GM21515 (cell line): ENCODE data around the gene IL32.

Source experiments
- ATAC-seq: cut with Tn5 transposase; IDR thresholded peaks from one replicate; pipeline ENCODE4 v1.9.1; 2021; ENCODE audit not compliant: unreplicated experiment

Gene IL32

DNA sequence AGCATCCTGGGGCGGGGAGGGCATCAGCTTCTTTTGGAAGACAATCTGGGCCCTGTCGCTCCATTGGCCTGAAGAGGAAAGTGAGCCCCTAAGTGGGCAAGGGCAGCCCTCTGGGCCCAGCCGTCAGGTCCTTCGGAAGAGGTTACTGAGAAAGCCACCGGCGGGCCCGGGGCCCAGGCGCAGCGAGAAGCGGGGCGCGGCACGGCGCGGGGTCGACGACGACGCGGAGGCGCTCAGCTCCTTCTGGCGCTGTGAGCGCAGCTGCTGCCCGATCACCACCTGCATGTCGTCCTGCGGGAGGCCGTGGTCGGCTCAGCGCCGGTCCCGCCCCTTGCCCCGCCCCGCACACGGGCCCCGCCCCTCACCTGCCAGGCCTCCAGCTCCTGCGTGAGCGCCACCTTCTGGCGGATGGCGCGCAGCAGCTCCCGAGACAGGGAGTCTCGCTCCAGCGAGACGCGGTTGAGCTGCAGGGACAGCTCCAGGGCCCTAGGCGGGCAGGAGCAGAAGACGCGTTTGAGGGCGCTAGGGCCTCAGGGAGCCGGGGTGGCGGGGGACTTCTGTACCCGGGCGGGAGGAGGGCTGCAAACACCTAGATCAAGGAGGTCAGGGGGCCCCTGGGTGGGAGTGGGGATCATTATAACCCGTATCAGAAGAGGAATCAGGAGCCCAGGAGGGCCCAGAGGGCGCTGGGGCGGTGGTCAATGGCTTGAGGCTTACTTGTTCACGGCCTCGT lies 37.3 kb upstream of the IL32 start:
- ATAC-seq: no peak

DNA sequence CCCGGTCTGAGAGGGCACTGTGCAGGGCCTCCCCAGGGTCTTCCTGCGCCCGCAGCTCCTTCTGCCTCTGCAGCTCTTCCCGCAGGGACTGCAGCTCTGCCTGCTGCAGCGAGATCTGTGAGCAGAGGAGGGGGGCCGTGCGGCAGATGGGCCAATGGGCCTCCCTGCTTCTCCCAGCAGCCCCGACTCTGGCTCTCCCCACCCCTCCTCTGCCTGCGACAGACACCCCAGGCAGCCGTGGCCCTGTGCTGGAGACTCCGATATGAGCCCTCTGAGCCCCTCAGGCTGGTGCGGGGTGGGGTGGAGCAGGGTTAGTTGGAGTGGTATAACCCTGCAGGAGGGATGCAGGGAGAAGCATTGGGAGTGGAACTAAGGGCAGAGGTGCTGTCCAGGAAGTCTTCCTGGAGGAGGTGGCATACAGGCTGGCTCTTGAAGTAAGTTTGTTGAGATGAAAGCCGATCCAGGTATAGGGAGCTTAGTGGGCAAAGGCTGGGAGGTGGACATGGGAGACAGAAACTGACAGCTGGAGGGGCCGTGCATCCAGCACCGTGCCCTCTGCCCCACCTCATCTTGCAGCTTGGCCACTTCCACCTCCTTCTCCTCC lies 36.6 kb upstream of the IL32 start:
- no peak for ATAC-seq

DNA sequence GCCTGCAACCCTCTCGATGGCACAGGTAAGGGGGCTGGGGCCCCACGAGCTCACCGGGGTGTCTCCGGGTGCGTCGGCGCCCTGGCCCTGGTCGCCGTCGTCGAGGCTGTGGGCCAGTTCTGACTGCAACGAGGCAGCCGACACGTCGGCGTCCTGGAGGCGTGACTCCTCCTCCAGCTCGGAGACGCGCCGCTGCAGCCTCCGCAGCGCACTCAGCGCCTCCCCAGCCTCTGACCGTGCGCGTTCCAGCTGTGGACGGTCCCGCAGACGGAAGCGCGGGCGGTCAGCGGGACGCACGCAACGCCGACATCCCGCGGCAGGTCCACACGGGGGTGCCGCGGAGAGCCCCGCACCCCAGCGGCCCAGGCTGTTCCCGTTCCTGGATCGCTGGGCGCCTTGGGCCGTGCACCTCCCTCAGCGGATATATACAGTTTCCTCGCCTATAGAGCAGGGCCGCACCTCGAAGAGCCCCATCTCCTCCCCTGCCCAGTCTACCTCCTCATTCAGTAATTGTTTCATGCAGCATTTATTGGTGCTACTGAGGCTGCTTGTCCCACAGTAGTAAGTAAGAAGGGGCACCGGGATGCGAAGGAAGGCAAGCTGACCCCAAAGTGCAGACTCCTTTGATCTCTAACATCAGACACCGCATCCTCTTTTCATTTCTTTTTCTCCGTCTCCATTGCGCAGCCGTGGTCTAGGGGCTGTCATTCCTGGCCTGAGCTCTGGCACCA lies 35.8 kb upstream of the IL32 start:
- no peak for ATAC-seq

DNA sequence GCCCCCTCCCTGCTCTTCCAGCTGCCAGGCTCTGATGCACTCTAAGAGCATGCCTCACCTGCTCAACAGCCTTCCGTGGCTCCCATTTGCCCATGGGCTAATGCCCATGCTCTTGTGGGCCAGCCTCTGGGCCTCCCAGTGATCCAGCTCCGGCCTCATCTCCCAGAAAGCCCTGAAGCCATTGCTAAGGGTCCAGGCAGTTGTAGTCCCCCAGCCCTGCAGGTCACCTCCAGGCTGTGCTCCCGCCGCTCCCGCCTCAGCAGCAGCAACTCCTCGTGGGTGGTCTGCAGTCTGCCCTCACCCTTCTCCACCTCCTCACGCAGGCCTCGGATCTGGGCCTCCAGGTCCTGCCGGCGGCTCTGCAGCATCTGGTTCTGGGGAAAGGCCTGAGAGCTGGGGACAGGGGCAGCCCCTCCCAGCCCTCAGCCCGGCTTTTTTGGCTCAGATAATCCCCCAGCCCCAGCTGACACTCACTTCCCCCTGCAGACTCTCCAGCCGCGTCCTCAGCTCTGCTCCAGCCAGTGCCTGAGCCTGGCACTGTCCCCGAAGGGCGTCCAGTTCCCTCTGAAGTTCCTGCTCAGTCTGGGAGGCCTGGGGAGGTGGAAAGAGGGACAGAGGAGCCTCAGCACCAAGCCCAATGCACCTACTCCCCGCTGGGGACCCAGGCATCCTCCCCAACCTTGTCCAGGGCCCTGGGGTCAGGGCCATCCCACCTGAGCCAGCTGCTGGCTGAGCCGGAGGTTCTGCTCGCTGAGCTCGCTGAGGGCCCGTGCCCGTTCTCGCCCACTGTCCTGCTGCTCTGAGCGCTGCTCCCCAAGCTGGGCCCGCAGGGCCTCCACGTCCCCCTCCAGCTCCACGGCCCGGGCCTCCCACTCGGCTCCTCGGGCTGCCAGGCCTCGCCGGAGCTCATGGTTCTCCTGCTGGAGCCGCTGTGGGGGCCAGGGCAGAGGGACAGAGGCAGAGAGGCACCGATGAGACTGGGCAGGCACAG lies 34.9 kb upstream of the IL32 start:
- ATAC-seq: no peak

DNA sequence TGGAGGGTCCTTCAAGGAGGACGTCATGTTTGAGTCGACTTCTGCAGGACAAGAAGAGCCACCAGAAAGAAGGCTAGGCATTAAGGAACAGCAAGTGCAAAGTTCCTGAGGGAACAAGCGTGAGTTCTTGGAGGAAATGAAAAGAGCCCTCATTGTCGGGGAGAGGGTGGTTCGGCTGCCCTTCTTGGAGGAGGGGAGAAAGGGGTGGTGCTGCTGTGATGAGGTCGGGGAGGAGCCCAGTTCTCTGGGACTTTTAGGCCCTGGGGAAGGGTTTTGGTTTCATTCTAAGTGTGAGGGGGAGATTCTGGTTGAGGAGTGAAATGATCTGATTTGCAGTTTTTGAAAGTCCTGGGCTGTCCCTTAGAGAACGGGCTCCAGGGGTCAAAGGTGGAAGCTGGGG lies 32.8 kb upstream of the IL32 start:
- ATAC-seq: no peak

DNA sequence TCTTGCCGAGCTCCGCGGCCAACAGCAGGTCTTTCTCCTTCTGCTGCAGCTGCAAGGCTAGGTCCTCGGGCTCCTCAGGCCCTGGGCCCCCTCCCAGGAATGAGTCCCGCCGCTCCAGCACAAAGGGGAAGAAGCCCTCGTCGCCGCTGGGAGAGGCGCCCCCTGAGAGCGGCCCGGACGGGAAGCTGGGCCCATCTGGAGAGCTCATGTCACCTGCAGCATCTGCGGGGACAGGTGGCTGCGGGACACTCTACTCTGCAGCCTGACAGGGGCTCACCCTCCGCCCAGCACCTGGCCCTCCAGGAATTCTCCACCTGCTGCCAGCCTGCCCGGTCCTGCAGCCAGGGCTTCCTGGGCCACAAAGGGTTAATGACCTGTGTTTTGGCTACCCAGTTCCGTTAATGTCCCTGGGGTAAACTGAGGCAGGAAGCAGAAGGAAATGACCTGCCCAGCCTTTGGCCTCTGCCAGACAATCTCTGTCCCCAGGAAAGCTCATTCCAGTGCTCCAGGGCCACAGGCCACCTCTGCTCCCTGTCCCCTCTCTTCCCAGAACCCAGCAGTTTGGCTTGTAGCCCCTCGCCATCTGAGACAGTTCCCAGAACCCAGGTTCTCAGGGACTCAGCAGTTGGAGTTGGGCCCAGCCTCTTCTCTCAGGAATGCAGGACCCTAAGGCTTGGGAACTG lies 30.0 kb upstream of the IL32 start:
- ATAC-seq: no peak

DNA sequence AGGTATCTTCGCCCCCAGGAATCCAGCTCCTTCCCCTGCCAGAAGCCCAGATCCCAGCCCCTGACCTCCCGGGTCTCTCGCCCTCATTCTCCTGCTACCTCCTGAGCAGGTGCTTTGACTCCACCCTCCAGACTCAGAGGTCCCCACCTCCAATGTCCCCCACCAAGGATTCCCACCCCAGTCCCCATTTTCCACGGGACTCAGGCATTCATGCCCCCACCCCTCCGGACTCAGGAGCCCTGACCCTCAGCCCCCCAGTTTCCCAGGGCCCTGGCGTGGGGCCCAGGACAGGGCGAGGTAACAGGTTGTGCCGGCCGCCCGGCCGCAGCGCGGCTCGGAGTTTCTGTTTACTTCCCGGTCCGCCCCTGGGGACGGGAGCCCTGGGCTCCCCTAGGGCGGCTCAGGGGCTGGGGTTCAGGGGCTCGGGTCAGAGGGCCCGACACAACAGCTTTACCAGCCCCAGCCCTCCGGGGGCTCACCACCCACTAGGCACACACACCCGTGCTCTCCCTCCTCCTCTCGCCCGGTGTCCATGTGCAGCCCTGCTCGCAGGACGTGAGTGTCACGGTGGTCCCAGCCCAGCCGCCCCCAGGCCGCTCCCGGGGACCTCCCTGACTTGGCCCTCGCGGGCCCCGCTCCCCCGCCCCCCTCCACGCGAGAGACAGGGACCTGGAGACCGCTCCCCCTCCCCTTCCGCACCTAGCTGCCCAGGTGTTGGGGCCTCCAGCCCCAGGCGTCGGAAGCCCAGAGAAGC lies 29.3 kb upstream of the IL32 start:
- ATAC-seq: no peak

DNA sequence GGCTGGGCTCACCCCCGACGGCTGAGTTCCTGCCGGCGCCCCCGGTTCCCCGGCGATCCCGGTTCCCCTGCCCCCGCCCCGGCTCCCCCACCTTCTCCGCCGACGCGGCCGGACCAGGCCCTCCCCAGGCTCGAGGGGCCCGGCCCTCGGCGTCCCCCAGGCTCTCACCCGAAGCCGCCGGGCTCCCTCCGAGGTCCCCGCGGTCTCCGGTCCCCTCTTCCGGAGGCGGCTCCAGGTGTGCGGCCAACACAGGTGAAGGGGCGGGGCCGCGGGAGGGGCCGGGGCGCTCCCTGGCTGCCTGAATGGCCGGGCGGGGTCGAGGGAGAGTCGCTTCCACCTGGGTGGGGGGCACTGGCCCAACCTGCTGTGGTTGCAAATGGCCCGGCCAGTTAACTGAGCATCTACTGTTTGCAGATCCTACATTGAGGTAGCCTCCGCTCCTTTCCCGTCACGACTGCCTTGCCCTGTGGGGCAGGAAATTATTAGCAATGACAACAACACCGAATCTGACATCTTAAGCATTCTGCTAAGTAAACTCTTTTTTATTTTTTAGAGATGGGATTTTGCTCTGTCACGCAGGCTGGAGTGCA lies 28.6 kb upstream of the IL32 start, which contains the start of gene BICDL2:
TSS of gene BICDL2 (minus strand) at position 219 of the 590 bp plus-strand sequence. CDS start 1,448 bp downstream, outside the sequence.
- ATAC-seq: no peak

DNA sequence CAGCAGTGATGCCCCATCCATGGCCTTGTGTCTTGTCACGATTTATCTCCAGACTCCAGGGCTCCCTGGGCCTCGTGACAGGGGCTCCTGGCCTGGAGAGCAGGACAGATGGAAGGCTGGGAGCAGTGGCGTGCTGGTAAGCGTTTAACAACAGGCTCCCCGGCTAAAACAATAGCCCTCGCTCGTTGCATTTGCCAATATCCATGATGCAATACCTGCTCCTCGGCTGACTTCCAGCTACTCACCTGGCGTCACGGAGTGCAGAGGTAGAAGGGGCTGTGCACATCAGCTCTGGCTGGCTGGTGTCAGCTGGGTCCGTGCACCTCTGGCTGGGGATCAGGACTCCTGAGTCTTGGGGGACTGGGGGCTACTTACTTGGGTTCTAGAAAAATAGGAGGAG lies 27.2 kb upstream of the IL32 start:
- ATAC-seq: no peak

DNA sequence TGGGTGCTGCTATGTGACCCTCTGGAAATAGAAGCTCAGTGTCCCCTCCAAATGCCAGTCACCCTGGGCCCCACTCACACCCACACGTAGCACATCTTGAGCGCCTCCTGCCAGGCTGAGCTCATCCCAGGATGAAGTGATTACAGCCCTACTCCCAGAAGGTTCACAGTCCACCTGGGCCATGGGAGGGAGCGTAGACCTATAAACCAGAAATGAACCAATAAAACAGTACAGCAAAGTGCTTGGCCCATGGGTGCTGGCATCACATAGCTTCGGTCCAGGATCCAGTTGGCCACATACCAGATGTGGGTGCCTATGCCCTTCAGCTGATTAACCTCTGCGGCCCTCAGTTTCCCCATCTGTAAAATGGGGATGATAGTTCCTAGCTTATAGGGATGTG lies 26.5 kb upstream of the IL32 start:
- ATAC-seq: no peak

DNA sequence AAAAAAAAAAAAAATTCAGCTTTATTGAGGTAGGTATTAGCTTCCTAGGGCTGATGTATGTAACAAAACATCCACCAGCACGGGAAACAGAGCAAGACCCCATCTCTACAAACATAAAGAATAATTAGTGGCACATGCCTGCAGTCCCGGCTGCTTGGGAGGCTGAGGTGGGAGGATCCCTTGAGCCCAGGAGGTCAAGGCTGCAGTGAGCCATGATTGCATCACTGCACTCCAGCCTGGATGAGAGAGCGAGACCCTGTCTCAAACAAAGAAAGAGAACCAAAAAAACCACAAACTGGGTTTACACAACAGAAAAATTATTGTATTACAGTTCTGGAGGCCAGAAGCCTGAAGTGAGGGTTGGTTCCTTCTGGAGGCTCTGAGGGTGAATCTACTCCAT lies 23.1 kb upstream of the IL32 start:
- no peak for ATAC-seq

DNA sequence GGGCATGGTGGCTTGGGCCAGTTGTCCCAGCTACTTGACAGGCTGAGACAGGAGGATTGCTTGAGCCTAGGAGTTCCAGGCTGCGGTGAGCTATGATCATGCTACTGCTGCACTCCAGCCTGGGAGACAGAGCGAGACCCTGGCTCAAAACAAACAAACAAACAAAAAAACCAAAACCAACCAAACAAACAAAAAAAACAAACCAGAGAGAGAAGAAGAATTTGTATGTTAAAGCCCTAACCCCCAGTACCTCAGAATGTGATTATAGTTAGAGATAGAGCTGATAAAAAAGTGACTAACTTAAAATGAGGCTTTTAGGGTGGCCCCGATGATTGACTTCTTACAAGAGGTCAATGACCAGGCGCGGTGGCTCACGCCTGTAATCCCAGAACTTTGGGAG lies 20.7 kb upstream of the IL32 start:
- no peak for ATAC-seq

DNA sequence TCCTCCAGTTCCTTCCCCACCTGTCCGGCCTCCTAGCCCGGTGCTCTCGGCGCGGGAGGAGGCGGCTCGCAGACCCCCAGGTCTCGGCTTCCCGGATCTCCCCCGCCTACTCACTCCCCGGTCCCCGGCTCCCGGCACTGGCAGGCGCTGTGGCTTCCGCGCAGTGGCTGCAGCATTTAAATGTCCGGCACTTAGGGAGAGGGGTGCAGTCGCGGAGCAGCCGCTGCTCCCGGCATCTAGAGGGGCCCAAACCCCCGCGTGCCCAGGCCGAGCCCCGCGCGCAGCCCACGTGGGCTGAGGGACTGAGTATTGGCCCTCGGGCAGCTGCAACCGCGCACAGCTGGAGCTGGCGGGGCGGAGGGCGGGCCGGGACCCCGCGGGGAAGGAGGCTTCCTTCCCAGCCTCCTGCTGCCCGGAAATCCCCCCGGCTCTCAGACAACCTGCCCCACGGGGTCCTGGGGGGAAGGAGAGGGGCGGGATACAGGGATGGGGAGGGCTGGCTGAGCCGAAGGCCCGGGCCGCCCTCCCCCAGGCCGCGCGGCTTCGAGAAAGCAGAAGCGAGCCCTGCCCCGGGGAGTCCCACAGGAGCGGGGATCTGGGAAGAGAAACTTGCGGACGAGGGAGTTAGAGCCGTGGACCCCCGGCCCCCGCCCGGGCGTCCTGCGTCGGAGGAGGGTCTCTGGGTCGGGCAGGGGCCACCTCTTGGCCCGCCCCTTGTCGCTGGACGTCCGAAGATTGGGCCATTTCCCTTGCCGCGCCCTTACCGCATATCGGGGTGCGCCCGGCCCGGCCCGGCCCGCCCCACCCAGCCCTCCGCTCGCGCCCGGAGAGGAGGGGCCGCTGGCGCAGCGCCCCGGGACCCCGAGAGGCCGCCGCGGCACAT lies 19.4 kb upstream of the IL32 start, which contains the start of gene MMP25:
TSS of gene MMP25 (plus strand) at position 804 of the 883 bp plus-strand sequence. CDS start 357 bp downstream, outside the sequence.
- no peak for ATAC-seq

DNA sequence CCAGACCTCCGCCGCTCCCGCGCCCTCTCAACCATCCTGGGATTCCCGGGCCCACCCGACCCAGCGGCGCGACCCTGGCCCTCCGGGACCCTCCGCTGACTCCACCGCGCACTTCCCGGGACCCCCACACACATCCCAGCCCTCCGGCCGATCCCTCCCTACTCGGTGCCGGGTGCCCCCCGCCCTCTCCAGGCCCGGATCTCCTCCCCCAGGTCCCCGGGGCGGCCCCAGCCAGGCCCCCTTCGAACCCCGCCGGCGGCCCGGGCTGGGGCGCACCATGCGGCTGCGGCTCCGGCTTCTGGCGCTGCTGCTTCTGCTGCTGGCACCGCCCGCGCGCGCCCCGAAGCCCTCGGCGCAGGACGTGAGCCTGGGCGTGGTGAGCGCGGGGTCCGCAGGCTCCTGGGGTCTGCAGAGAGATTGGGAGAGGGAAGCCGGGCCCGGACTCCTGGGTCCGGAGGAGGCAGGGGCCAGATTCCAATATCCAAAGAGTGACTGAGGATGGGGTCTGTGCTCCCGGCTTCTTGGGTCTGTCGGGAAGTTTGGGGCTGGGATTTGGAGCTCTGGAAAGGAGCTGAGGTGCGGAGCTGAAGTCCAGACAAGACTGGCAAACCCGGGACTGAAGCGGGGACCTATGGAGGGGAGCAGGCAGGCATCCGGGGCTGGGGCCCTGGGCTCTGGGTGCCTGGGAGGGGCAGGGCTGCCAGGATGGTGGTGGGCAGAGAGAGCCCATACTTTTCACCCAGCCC lies 18.6 kb upstream of the IL32 start:
- ATAC-seq: no peak

DNA sequence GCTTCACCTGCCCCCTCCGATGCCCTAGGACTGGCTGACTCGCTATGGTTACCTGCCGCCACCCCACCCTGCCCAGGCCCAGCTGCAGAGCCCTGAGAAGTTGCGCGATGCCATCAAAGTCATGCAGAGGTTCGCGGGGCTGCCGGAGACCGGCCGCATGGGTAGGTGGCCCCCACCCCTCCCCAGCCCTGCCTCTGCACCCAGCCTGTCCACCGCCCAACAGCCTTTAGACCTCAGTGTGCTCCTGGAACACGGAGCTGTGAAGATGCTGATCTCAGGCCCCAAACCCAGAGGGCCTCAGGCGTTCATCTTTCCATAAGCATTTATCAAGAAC lies 18.1 kb upstream of the IL32 start:
- no peak for ATAC-seq

DNA sequence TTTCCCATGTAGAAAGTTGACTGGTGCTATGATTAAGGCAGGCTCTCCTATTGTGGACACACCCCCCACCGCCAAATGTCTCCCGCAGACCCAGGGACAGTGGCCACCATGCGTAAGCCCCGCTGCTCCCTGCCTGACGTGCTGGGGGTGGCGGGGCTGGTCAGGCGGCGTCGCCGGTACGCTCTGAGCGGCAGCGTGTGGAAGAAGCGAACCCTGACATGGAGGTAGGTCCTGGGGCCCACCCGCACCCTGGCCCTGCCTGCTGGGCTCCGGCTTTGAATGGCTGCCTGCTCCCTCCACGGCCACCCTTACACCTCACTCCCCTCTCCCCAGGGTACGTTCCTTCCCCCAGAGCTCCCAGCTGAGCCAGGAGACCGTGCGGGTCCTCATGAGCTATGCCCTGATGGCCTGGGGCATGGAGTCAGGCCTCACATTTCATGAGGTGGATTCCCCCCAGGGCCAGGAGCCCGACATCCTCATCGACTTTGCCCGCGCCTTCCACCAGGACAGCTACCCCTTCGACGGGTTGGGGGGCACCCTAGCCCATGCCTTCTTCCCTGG lies 15.4 kb upstream of the IL32 start:
- no peak for ATAC-seq

DNA sequence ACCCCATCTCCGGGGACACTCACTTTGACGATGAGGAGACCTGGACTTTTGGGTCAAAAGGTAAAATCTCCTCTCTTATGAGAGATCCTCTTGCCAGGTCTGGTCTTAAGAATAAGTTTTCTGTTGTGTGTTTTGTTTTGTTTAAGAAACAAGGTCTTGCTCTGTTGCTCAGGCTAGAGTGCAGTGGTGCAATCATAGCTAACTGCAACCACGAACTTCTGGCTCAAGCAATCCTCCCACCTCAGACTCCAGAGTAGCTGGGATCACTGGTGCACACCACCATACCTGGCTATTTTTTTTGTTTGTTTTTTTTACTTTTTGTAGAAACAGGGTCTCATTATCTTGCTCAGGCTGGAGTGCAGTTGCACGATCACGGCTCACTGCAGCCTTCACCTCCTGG lies 15.0 kb upstream of the IL32 start:
- ATAC-seq: no peak
